LNCaP clone FGC (cell line): ENCODE data around the gene UBP1.

Experiments
- DNase-seq: peaks from one replicate; pipeline ENCODE4 v3.0.0-alpha.2; 2011; ENCODE audit warnings: low read depth
- H3K4me3 ChIP-seq: 2 replicates; pipeline ENCODE4 v1.5.1; 2011; ENCODE audit warnings: mild to moderate bottlenecking, low read depth, low read length, control low read depth
- CTCF ChIP-seq: IDR thresholded peaks from 2 replicates; pipeline ENCODE4 v1.5.1; 2012; ENCODE audit warnings: mild to moderate bottlenecking; ENCODE audit not compliant: control insufficient read depth, insufficient read depth; ENCODE audit errors: extremely low read depth

Gene UBP1

GRCh38 chr3:33402936-33403335, 37.3 kb downstream of the UBP1 start:
- DNase-seq = no peak
- H3K4me3 ChIP-seq = no peak overlapping the region
- TF ChIP-seq CTCF = no peak

- H3K4me3 ChIP-seq = no peak overlapping the region
- TF ChIP-seq CTCF = no peak
- no peak for DNase-seq
Measured at GRCh38 chr3:33401781-33402180, 38.4 kb downstream of the UBP1 start.

- no peak for DNase-seq
- no peak overlapping the region for H3K4me3 ChIP-seq
- TF ChIP-seq CTCF = no peak
Measured at GRCh38 chr3:33398410-33398809, 41.8 kb downstream of the UBP1 start.

- no peak for DNase-seq
- no peak overlapping the region for H3K4me3 ChIP-seq
- TF ChIP-seq CTCF = no peak
Measured at GRCh38 chr3:33395900-33396299, 44.3 kb downstream of the UBP1 start.

- TF ChIP-seq CTCF = no peak
- H3K4me3 ChIP-seq = no peak overlapping the region
- no peak for DNase-seq
Measured at GRCh38 chr3:33394403-33395054, 45.7 kb downstream of the UBP1 start.

GRCh38 chr3:33392703-33393125, 47.5 kb downstream of the UBP1 start:
- no peak for TF ChIP-seq CTCF
- no peak for DNase-seq
- H3K4me3 ChIP-seq = no peak overlapping the region

GRCh38 chr3:33392144-33392543, 48.1 kb downstream of the UBP1 start:
- H3K4me3 ChIP-seq = no peak overlapping the region
- DNase-seq = no peak
- no peak for TF ChIP-seq CTCF
